ENCODE results near the gene ZFAND6.

DNA sequence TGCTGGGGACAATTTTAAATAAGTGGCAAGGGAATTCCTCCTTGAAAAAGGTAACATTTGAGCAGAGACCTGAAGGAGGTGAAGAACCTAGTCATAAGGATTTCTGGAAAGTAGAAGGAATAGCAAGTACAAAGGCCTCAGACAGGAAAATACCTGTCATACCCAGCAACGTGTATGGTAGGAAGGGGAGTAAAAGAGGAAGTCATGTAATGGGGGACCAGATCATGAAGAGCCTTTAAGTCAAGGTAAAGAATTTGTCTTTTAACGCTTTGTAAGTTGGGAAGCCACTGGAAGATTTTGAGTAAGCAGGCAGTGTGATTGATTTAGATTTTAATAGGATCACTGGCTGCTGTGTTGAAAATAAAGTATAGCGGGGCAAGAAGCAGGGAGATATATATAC lies 49.9 kb downstream of the ZFAND6 start:
- TF ChIP-seq EZH2 (IDR thresholded peaks at IDR 0.05; ENCODE audit: borderline replicate concordance): no peak
- TF ChIP-seq, protein P1, sequence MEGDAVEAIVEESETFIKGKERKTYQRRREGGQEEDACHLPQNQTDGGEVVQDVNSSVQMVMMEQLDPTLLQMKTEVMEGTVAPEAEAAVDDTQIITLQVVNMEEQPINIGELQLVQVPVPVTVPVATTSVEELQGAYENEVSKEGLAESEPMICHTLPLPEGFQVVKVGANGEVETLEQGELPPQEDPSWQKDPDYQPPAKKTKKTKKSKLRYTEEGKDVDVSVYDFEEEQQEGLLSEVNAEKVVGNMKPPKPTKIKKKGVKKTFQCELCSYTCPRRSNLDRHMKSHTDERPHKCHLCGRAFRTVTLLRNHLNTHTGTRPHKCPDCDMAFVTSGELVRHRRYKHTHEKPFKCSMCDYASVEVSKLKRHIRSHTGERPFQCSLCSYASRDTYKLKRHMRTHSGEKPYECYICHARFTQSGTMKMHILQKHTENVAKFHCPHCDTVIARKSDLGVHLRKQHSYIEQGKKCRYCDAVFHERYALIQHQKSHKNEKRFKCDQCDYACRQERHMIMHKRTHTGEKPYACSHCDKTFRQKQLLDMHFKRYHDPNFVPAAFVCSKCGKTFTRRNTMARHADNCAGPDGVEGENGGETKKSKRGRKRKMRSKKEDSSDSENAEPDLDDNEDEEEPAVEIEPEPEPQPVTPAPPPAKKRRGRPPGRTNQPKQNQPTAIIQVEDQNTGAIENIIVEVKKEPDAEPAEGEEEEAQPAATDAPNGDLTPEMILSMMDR (IDR thresholded peaks at IDR 0.05; ENCODE audit: poor library complexity): no peak
